HEK293 (cell line): Measurements from ENCODE around the gene TRIM65.
"Not testable (repeated sequence)": the region's sequence is repeated elsewhere in the genome, so short reads cannot be mapped to it uniquely, and the experiment has no call there.

Source experiments
- CTCF ChIA-PET: fragments of 350-600 bp; formaldehyde crosslinking; extraction: SDS; loops from one replicate; lab custom pipeline; 2021; ENCODE audit warnings: antibody characterized with exemption; lab: Yijun Ruan, JAX
- POLR2A ChIA-PET: fragments of 300-600 bp; formaldehyde crosslinking; extraction: SDS; loops from one replicate; lab custom pipeline; 2020; ENCODE audit warnings: antibody characterized with exemption, inconsistent platforms; lab: Yijun Ruan, JAX
- H3K27ac ChIP-seq: fragments of 200-500 bp; sonication (Bioruptor generic); 2 replicates; pipeline ENCODE4 v1.5.1; 2014; ENCODE audit warnings: low read depth, low read length, control low read depth, inconsistent platforms; ENCODE audit errors: extremely low read depth
- H3K36me3 ChIP-seq, 2 experiments: fragments of 200-500 bp in 1 of 2; sonication (Bioruptor generic) in 1 of 2; 1 replicate in 1 of 2; 2 replicates in 1 of 2; pipeline ENCODE4 v1.5.1; 2014 to 2017; ENCODE audit warnings: inconsistent platforms in 2 of 2, low read length in 2 of 2; ENCODE audit not compliant: control insufficient read depth in 2 of 2, insufficient read depth in 1 of 2
- H3K4me1 ChIP-seq: fragments of 200-500 bp; sonication (Bioruptor generic); 2 replicates; pipeline ENCODE4 v1.5.1; 2014; ENCODE audit warnings: mild to moderate bottlenecking, low read length, inconsistent platforms; ENCODE audit not compliant: control insufficient read depth, insufficient read depth
- H3K4me3 ChIP-seq: 2 replicates; pipeline ENCODE4 v1.5.1; 2011; ENCODE audit warnings: low read depth, mild to moderate bottlenecking, control low read depth, low read length, moderate library complexity
- H3K9me3 ChIP-seq: fragments of 200-500 bp; sonication (Bioruptor generic); 2 replicates; pipeline ENCODE4 v1.5.1; 2014; ENCODE audit warnings: low read depth, low read length, inconsistent platforms; ENCODE audit not compliant: control insufficient read depth, insufficient read depth
- BCL11B ChIP-seq: fragments of 450-650 bp; formaldehyde crosslinking; IDR thresholded peaks from 2 replicates; pipeline ENCODE4 v1.5.1; 2016; ENCODE audit warnings: low read depth, missing biosample characterization, missing genetic modification characterization
- KLF1 ChIP-seq: fragments of 450-650 bp; formaldehyde crosslinking; IDR thresholded peaks from 2 replicates; pipeline ENCODE4 v1.5.1; 2016; ENCODE audit warnings: missing biosample characterization, missing genetic modification characterization
- SCRT2 ChIP-seq: fragments of 450-650 bp; formaldehyde crosslinking; IDR thresholded peaks from 2 replicates; pipeline ENCODE4 v1.5.1; 2016; ENCODE audit warnings: missing biosample characterization, missing genetic modification characterization
- SP2 ChIP-seq: fragments of 450-650 bp; formaldehyde crosslinking; IDR thresholded peaks from 2 replicates; pipeline ENCODE4 v1.5.1; 2016; ENCODE audit warnings: missing biosample characterization, missing genetic modification characterization
- WT1 ChIP-seq: fragments of 450-650 bp; formaldehyde crosslinking; IDR thresholded peaks from 2 replicates; pipeline ENCODE4 v1.5.1; 2016; ENCODE audit warnings: missing biosample characterization, missing genetic modification characterization
- YY2 ChIP-seq: fragments of 450-650 bp; formaldehyde crosslinking; IDR thresholded peaks from 2 replicates; pipeline ENCODE4 v1.5.1; 2016; ENCODE audit warnings: missing biosample characterization, missing genetic modification characterization
- ZBTB17 ChIP-seq: fragments of 450-650 bp; formaldehyde crosslinking; IDR thresholded peaks from 2 replicates; pipeline ENCODE4 v1.5.1; 2016; ENCODE audit warnings: missing biosample characterization, missing genetic modification characterization
- ZBTB48 ChIP-seq: fragments of 450-650 bp; formaldehyde crosslinking; IDR thresholded peaks from 2 replicates; pipeline ENCODE4 v1.5.1; 2016; ENCODE audit warnings: missing biosample characterization, missing genetic modification characterization
- ZFP37 ChIP-seq: fragments of 450-650 bp; formaldehyde crosslinking; IDR thresholded peaks from 2 replicates; pipeline ENCODE4 v1.5.1; 2016; ENCODE audit warnings: missing biosample characterization, missing genetic modification characterization
- ZNF16 ChIP-seq: fragments of 450-650 bp; formaldehyde crosslinking; IDR thresholded peaks from 2 replicates; pipeline ENCODE4 v1.5.1; 2016; ENCODE audit warnings: low read depth, missing biosample characterization, missing genetic modification characterization
- ZNF175 ChIP-seq: fragments of 450-650 bp; formaldehyde crosslinking; IDR thresholded peaks from 2 replicates; pipeline ENCODE4 v1.5.1; 2016; ENCODE audit warnings: missing biosample characterization, missing genetic modification characterization
- ZNF394 ChIP-seq: fragments of 450-650 bp; formaldehyde crosslinking; IDR thresholded peaks from 2 replicates; pipeline ENCODE4 v1.5.1; 2016; ENCODE audit warnings: missing biosample characterization, missing genetic modification characterization, mild to moderate bottlenecking, moderate library complexity, borderline replicate concordance
- ZNF416 ChIP-seq: fragments of 450-650 bp; formaldehyde crosslinking; IDR thresholded peaks from 2 replicates; pipeline ENCODE4 v1.5.1; 2016; ENCODE audit warnings: missing biosample characterization, missing genetic modification characterization
- ZNF544 ChIP-seq: fragments of 450-650 bp; formaldehyde crosslinking; IDR thresholded peaks from 2 replicates; pipeline ENCODE4 v1.5.0; 2017; ENCODE audit warnings: missing biosample characterization, missing genetic modification characterization
- ZNF707 ChIP-seq: fragments of 450-650 bp; formaldehyde crosslinking; IDR thresholded peaks from 2 replicates; pipeline ENCODE4 v1.5.1; 2016; ENCODE audit warnings: missing biosample characterization, missing genetic modification characterization
- TF ChIP-seq, protein P1 (sequence below): fragments of 450-650 bp; formaldehyde crosslinking; IDR thresholded peaks from 2 replicates; pipeline ENCODE4 v1.5.1; 2016; ENCODE audit warnings: missing biosample characterization, missing genetic modification characterization
- TF ChIP-seq, protein P2 (sequence below): fragments of 450-650 bp; formaldehyde crosslinking; IDR thresholded peaks from 2 replicates; pipeline ENCODE4 v1.5.1; 2016; ENCODE audit warnings: missing biosample characterization, missing genetic modification characterization

The TRIM65 gene

DNA sequence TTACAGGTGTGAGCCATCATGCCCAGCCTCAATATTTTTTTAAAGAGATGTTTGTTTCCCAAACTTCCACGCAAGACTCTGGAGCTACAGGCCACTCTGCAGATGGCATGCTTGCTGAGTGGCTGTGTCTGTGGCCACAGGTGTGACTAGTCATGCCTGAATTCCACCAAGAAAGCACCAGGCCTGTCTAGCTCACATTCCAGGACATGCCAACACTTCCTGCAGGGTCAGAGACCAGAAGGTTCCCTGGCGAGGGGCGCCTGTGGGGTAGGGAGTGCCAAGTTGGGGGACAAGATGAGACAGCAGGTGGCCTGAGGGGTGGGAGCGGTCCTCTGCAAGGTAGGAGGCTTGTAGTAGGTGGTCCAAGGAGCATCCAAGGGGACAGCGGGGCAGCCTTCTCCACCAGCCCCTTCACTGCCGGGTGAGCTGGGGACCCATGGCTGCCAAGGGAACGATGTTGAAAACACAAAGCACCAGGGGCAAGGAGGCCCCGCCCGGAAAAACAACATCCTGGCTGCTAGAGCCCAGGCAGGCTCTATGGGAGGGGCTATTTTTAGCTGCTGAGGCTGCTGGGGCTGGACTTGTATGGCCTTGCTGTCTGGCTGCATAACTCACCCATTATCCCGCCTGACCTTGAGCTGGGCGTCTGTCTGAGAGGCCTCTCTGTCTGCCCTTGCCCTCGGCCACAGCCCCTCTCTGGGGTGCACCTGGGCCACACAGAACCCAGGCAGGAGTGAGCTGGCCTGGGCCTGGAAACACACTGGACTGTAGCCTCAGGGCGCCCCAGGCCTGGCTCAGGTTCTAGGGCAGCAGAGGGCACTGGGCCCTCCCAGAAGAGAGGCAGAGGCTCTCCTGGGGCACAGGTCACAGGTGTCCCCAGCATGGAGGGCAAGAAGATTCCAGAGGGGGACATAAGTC lies 24.1 kb downstream of the TRIM65 start:
- peaks cover 4% of the 10 kb centered on the region for H3K4me1 ChIP-seq
- peaks cover 0 to 4% of the 10 kb centered on the region in 2 experiments; a peak in 1 of 3 replicates for H3K36me3 ChIP-seq
- H3K4me3 ChIP-seq: no peak overlapping the region
- no peak for TF ChIP-seq ZNF175 (tag by site-specific recombination)
- no peak for TF ChIP-seq ZNF16 (tag by site-specific recombination)
- no peak for TF ChIP-seq ZNF394 (tag by site-specific recombination)
- peak; percentile 77; the same call in 1 of the 2 replicates for TF ChIP-seq ZBTB48
- TF ChIP-seq SP2 (tag by site-specific recombination): peak; percentile 47
- no peak for TF ChIP-seq BCL11B (tag by site-specific recombination)
- TF ChIP-seq ZBTB17: peak; percentile 96
- TF ChIP-seq ZFP37 (tag by site-specific recombination): no peak
- TF ChIP-seq, protein P1, sequence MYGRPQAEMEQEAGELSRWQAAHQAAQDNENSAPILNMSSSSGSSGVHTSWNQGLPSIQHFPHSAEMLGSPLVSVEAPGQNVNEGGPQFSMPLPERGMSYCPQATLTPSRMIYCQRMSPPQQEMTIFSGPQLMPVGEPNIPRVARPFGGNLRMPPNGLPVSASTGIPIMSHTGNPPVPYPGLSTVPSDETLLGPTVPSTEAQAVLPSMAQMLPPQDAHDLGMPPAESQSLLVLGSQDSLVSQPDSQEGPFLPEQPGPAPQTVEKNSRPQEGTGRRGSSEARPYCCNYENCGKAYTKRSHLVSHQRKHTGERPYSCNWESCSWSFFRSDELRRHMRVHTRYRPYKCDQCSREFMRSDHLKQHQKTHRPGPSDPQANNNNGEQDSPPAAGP (tag by site-specific recombination): peak; percentile 66; the same call in 1 of the 2 replicates
- TF ChIP-seq KLF1 (tag by site-specific recombination): peak; percentile 60
- TF ChIP-seq YY2 (tag by site-specific recombination): no peak
- TF ChIP-seq ZNF416 (tag by site-specific recombination): no peak
- TF ChIP-seq ZNF544 (tag by site-specific recombination): no peak
- peak; percentile 64 for TF ChIP-seq SCRT2 (tag by site-specific recombination)
- POLR2A ChIA-PET: interaction anchor here (0.6 to 2.4 kb wide), 8 partner anchors 12 to 93 kb away, joined by 3 to 26 read pairs (median 4); partner anchors contain the start of genes FBF1, TRIM65, UNK and WBP2
- H3K27ac ChIP-seq: peak overlapping the region; percentile 47
- CTCF ChIA-PET: interaction anchor here (0.6 to 7.6 kb wide), 7 partner anchors 8 to 828 kb away, joined by 3 to 84 read pairs (median 4); partner anchors contain the start of gene WBP2
- H3K9me3 ChIP-seq: no peaks in the 10 kb centered on the region

- H3K9me3 ChIP-seq, H3K36me3 ChIP-seq, H3K4me1 ChIP-seq, H3K4me3 ChIP-seq, H3K27ac ChIP-seq: not testable (repeated sequence)
- peak; percentile 70 for TF ChIP-seq KLF1 (tag by site-specific recombination)
- ChIA-PET CTCF (interaction anchor here (1.0 to 7.6 kb wide), 3 partner anchors 9 to 87 kb away, joined by 4 to 84 read pairs (median 4); no protein-coding TSS in a partner anchor), POLR2A (interaction anchor here (1.0 kb wide), 1 partner anchor 15 kb away, joined by 3 read pairs; the partner anchor contains the start of gene WBP2)
Measured at GRCh38 chr17:75870228-75870627, 26.5 kb downstream of the TRIM65 start.

DNA sequence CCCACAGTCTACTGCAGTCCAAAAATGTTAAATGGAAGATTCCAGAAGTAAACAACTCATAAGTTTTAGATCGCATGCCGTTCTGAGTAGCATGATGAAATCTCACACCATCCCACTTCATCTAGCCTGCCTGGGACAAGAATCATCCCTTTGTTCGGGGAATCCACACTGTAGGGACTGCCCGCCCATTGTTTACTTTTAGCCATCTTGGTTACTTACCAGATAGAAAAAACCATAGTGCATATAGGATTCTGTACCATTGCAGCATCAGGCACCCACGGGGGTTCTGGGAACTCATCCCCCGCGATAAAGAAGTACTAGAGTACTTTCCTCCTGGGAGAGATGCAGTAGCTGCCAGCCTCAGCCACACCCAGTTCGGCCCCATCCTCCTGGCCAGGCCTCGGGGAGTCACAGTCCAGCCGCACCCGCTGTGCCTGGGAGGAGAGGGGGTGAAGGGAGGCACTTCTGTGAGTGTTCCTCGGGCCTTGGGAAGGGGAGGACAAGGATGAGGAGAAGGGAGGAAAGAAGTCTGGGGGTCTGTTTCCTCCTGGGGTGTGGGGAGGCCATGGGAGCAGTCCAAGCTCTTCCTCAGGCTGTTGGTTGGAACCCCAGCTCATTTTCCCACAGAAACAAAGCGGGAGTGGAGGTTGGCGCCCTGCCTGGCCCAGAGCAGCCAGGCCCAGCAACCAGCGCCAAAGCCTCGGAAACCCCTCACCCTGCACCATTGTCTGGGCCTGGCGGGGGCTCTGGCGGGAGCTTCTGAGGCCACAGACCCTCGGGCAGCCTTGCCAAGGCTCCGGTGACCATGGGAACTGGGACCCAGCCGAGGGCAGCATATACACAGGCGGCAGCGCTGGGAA lies 27.2 kb downstream of the TRIM65 start:
- Histone ChIP-seq H3K36me3 (no peaks in the 10 kb centered on the region), H3K27ac (no peak overlapping the region; the same call in 1 of the 2 replicates), H3K4me1 (peaks cover 7% of the 10 kb centered on the region), H3K9me3 (no peaks in the 10 kb centered on the region), H3K4me3 (no peak overlapping the region)
- TF ChIP-seq KLF1 (tag by site-specific recombination) (peak; percentile 62), ZNF707 (no peak), WT1 (tag by site-specific recombination) (peak; percentile 39; the same call in 1 of the 2 replicates)
- TF ChIP-seq, protein P2, sequence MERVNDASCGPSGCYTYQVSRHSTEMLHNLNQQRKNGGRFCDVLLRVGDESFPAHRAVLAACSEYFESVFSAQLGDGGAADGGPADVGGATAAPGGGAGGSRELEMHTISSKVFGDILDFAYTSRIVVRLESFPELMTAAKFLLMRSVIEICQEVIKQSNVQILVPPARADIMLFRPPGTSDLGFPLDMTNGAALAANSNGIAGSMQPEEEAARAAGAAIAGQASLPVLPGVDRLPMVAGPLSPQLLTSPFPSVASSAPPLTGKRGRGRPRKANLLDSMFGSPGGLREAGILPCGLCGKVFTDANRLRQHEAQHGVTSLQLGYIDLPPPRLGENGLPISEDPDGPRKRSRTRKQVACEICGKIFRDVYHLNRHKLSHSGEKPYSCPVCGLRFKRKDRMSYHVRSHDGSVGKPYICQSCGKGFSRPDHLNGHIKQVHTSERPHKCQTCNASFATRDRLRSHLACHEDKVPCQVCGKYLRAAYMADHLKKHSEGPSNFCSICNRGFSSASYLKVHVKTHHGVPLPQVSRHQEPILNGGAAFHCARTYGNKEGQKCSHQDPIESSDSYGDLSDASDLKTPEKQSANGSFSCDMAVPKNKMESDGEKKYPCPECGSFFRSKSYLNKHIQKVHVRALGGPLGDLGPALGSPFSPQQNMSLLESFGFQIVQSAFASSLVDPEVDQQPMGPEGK (tag by site-specific recombination): 0 out of 2 replicates have a peak, but pooled peaks have one; percentile 16
- ChIA-PET POLR2A (interaction anchor here (1.0 kb wide), 1 partner anchor 14 kb away, joined by 3 read pairs; the partner anchor contains the start of gene WBP2), CTCF (interaction anchor here (0.7 to 2.3 kb wide), 5 partner anchors 8 to 268 kb away, joined by 3 to 6 read pairs (median 4); partner anchors contain the start of gene TRIM47)
